ENCODE data around the gene BTBD9. TPM values are rescaled to one million over a fixed set of nuclear protein-coding genes. Genes with fewer than 3 reads are reported as not detected.

The BTBD9 gene
- total and polyA plus RNA-seq, 2 experiments from 2014 or later: 13.0 to 17.0 TPM

DNA sequence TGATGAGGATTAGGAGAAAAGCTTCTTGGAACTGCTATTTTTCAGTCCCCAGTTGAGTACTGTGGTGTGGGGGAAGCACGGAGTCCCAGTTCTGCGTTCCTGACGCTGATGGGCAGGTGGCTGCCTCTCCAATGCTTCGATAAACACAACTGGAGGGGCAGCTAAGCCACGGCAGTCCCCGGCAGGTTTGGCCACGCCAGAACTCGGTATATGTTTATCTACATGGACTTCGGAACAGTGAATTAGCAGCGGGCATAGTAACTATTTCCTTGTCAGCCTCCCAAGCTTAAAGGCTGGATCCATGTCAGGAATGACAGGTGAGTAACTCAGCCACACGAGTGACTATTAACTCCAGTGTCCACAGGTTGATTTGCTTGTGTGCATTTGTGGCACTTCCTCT, 465.8 kb downstream of the BTBD9 start:
- no peaks in the 10 kb centered on the region for H3K79me2 ChIP-seq
- H3K27me3 ChIP-seq: no peaks in the 10 kb centered on the region
- peaks cover 15% of the 10 kb centered on the region for H3K4me1 ChIP-seq (ENCODE audit: insufficient read depth)
- TF ChIP-seq, protein P1, sequence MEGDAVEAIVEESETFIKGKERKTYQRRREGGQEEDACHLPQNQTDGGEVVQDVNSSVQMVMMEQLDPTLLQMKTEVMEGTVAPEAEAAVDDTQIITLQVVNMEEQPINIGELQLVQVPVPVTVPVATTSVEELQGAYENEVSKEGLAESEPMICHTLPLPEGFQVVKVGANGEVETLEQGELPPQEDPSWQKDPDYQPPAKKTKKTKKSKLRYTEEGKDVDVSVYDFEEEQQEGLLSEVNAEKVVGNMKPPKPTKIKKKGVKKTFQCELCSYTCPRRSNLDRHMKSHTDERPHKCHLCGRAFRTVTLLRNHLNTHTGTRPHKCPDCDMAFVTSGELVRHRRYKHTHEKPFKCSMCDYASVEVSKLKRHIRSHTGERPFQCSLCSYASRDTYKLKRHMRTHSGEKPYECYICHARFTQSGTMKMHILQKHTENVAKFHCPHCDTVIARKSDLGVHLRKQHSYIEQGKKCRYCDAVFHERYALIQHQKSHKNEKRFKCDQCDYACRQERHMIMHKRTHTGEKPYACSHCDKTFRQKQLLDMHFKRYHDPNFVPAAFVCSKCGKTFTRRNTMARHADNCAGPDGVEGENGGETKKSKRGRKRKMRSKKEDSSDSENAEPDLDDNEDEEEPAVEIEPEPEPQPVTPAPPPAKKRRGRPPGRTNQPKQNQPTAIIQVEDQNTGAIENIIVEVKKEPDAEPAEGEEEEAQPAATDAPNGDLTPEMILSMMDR (IDR thresholded peaks at IDR 0.05; ENCODE audit: poor library complexity): no peak
- TF ChIP-seq EZH2 (IDR thresholded peaks at IDR 0.05; ENCODE audit: borderline replicate concordance): no peak
- no peak overlapping the region for H2AFZ ChIP-seq
- no peak overlapping the region for H3K27ac ChIP-seq
- no peaks in the 10 kb centered on the region for H4K20me1 ChIP-seq (ENCODE audit: insufficient read depth, poor library complexity, severe bottlenecking)
- DNase-seq (ENCODE audit: low spot score): no peak
- no peaks in the 10 kb centered on the region for H3K9me2 ChIP-seq (replicated peaks; ENCODE audit: insufficient read depth)
- WGBS (ENCODE audit: low lambda C conversion rate, missing lambda C conversion rate): 94% methylated on average over 11 of the region's 11 CpGs
- no peaks in the 10 kb centered on the region for H3K9me3 ChIP-seq (ENCODE audit: low read depth)
- no peak overlapping the region for H3K4me3 ChIP-seq
- H3K36me3 ChIP-seq (replicated peaks; ENCODE audit: insufficient read depth, low read depth): no peaks in the 10 kb centered on the region
- no peak overlapping the region for H3K4me2 ChIP-seq

- H3K4me3 ChIP-seq: no peak overlapping the region
- no peaks in the 10 kb centered on the region for H3K27me3 ChIP-seq
- WGBS (ENCODE audit: low lambda C conversion rate, missing lambda C conversion rate): 84% methylated on average over 15 of the region's 15 CpGs
- H3K79me2 ChIP-seq: no peaks in the 10 kb centered on the region
- no peaks in the 10 kb centered on the region for H4K20me1 ChIP-seq (ENCODE audit: insufficient read depth, poor library complexity, severe bottlenecking)
- H2AFZ ChIP-seq: no peak overlapping the region
- no peaks in the 10 kb centered on the region for H3K9me2 ChIP-seq (replicated peaks; ENCODE audit: insufficient read depth)
- H3K4me1 ChIP-seq (ENCODE audit: insufficient read depth): peaks cover 15% of the 10 kb centered on the region
- TF ChIP-seq, protein P1 (IDR thresholded peaks at IDR 0.05; ENCODE audit: poor library complexity): no peak
- H3K27ac ChIP-seq: no peak overlapping the region
- H3K36me3 ChIP-seq (replicated peaks; ENCODE audit: insufficient read depth, low read depth): no peaks in the 10 kb centered on the region
- no peak for DNase-seq (ENCODE audit: low spot score)
- H3K4me2 ChIP-seq: no peak overlapping the region
- no peaks in the 10 kb centered on the region for H3K9me3 ChIP-seq (ENCODE audit: low read depth)
These were observed 466.9 kb downstream of the BTBD9 start for GRCh38 chr6:38172739-38173410.

- Histone ChIP-seq H3K27me3 (no peaks in the 10 kb centered on the region), H3K4me2 (no peak overlapping the region), H4K20me1 (ENCODE audit: insufficient read depth, poor library complexity, severe bottlenecking) (no peaks in the 10 kb centered on the region), H3K36me3 (replicated peaks; ENCODE audit: insufficient read depth, low read depth) (no peaks in the 10 kb centered on the region), H3K79me2 (no peaks in the 10 kb centered on the region), H3K4me1 (ENCODE audit: insufficient read depth) (peaks cover 15% of the 10 kb centered on the region), H3K27ac (no peak overlapping the region), H3K9me3 (ENCODE audit: low read depth) (no peaks in the 10 kb centered on the region), H2AFZ (no peak overlapping the region), H3K4me3 (no peak overlapping the region), H3K9me2 (replicated peaks; ENCODE audit: insufficient read depth) (no peaks in the 10 kb centered on the region)
- WGBS (ENCODE audit: low lambda C conversion rate, missing lambda C conversion rate): 85% methylated on average over 13 of the region's 13 CpGs
- TF ChIP-seq, protein P1 (IDR thresholded peaks at IDR 0.05; ENCODE audit: poor library complexity): no peak
- TF ChIP-seq EZH2 (IDR thresholded peaks at IDR 0.05; ENCODE audit: borderline replicate concordance) (no peak), EZH2phosphoT487 (IDR thresholded peaks at IDR 0.05; ENCODE audit: low read depth, severe bottlenecking, unreplicated experiment) (no peak)
- no peak for DNase-seq (ENCODE audit: low spot score)
These were observed 467.6 kb downstream of the BTBD9 start for GRCh38 chr6:38171997-38172738.

All from hepatocyte (in vitro differentiated cells).